Thoracic aorta (tissue), 2 donors: ENCODE results near the gene HAUS1. TPM values are rescaled to one million over a fixed set of nuclear protein-coding genes. Genes with fewer than 3 reads are reported as not detected.
A peak's percentile ranks its signal among the peaks of the same experiment; 100 is the strongest.

Experiments
- ATAC-seq: fragments of 150-250 bp; one replicate; pipeline ENCODE4 v1.8.0; 2017; ENCODE audit warnings: low read depth; ENCODE audit not compliant: insufficient number of reproducible peaks, low FRiP score
- DNase-seq: peaks from one replicate; pipeline ENCODE4 v3.0.0-alpha.2; 2020; ENCODE audit warnings: low spot score
- H3K27ac ChIP-seq, 2 donors: fragments of 200-600 bp; sonication (generic); 1 replicate in 1 of 2; 2 replicates in 1 of 2; pipeline ENCODE4 v1.5.1; 2016; ENCODE audit warnings: mild to moderate bottlenecking in 2 of 2, moderate library complexity in 2 of 2
- H3K27me3 ChIP-seq: fragments of 200-600 bp; sonication (generic); replicated peaks from 2 replicates; pipeline ENCODE4 v1.6.0; 2016; ENCODE audit warnings: mild to moderate bottlenecking; ENCODE audit not compliant: insufficient read depth
- H3K36me3 ChIP-seq: fragments of 200-600 bp; sonication (generic); one replicate; pipeline ENCODE4 v1.5.1; 2016
- H3K4me1 ChIP-seq, 2 donors: fragments of 200-600 bp; sonication (generic); 1 replicate in 1 of 2; 2 replicates in 1 of 2; pipeline versions ENCODE4 v1.5.1 to v1.6.0; 2016; ENCODE audit warnings: low read depth in 2 of 2, mild to moderate bottlenecking in 1 of 2; ENCODE audit not compliant: control insufficient read depth in 1 of 2
- H3K4me3 ChIP-seq: fragments of 200-600 bp; sonication (generic); 2 replicates; pipeline ENCODE4 v1.5.1; 2016; ENCODE audit warnings: mild to moderate bottlenecking
- H3K9me3 ChIP-seq: fragments of 200-600 bp; sonication (generic); 2 replicates; pipeline ENCODE4 v1.5.1; 2016
- CTCF ChIP-seq: fragments of 200-600 bp; sonication (generic); IDR thresholded peaks from one replicate; pipeline ENCODE4 v1.5.1; 2019; ENCODE audit warnings: antibody characterized with exemption
- total RNA-seq, 2 donors: library from RNA; depleted of rRNA; stranded (reverse); fragments of >200 nt; gene quantifications; one replicate each; pipeline versions ENCODE4 v1.1.0 to v1.2.3, GENCODE V29; 2016

Gene HAUS1
- total RNA-seq, 2 donors from 2014 or later: 12.9 to 21.3 TPM

DNA sequence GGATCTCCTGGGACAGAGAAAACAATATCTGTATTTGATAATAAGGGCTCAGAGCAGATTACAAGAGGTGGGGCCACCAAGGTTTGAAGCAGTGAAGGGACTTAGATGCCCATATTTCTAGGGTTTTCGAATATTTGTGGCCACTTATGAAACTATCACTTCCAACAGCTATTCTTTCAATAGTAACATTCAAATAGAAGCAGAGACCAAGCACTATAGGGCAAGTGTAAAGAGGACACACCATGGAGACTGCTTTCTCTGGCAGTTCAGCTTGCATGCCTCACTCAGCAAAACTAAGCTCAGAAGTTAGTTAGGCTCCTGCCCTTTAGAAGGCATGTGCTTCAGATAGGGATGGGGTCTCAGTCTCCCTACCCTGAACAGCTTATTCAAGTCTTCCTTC lies 42.4 kb upstream of the HAUS1 start:
- no peak for DNase-seq
- Histone ChIP-seq H3K4me1 (no peaks in the 10 kb centered on the region), H3K9me3 (no peaks in the 10 kb centered on the region), H3K27me3 (no peaks in the 10 kb centered on the region), H3K27ac (no peak overlapping the region), H3K4me3 (no peak overlapping the region), H3K36me3 (no peaks in the 10 kb centered on the region)
- ATAC-seq: no peak
- no peak for TF ChIP-seq CTCF

- H3K27ac ChIP-seq: no peak overlapping the region
- no peaks in the 10 kb centered on the region for H3K4me1 ChIP-seq
- ATAC-seq (no peak), DNase-seq (no peak)
- TF ChIP-seq CTCF: no peak
- H3K36me3 ChIP-seq: no peaks in the 10 kb centered on the region
- H3K4me3 ChIP-seq: no peak overlapping the region
- H3K27me3 ChIP-seq: no peaks in the 10 kb centered on the region
- H3K9me3 ChIP-seq: no peaks in the 10 kb centered on the region
Measured at GRCh38 chr18:46062781-46063180, 41.4 kb upstream of the HAUS1 start.

- no peaks in the 10 kb centered on the region for H3K36me3 ChIP-seq
- no peak overlapping the region for H3K4me3 ChIP-seq
- no peak overlapping the region for H3K27ac ChIP-seq
- ATAC-seq: no peak
- H3K9me3 ChIP-seq: no peaks in the 10 kb centered on the region
- peaks cover 7 to 15% of the 10 kb centered on the region in 2 donors for H3K4me1 ChIP-seq
- no peak for TF ChIP-seq CTCF
- no peak for DNase-seq
- H3K27me3 ChIP-seq: no peaks in the 10 kb centered on the region
Measured at GRCh38 chr18:46067438-46068007, 36.7 kb upstream of the HAUS1 start.

DNA sequence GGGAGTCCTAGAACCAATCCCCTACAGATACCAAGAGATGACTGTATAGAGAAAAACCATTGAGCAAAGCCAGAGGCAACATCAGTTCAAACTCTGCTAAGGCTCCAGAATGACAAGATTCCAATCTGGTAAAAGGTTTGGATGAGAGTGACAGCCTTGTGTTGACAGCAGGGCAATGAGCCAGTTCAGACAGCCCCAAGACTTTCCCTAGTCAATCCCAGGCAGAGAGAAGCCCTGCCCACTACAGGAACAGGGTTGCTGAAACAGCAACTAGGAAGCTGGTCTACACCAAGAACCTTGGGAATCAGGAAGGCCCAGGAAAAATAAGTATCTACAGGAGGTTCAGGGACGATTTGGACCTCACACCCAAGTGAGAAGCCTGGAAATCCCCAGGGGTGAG lies 35.4 kb upstream of the HAUS1 start:
- no peak for TF ChIP-seq CTCF
- H3K4me1 ChIP-seq: peaks cover 7 to 25% of the 10 kb centered on the region in 2 donors
- no peak overlapping the region for H3K4me3 ChIP-seq
- ATAC-seq (no peak), DNase-seq (no peak)
- no peak overlapping the region for H3K27ac ChIP-seq
- no peaks in the 10 kb centered on the region for H3K9me3 ChIP-seq
- no peaks in the 10 kb centered on the region for H3K27me3 ChIP-seq
- H3K36me3 ChIP-seq: no peaks in the 10 kb centered on the region

DNA sequence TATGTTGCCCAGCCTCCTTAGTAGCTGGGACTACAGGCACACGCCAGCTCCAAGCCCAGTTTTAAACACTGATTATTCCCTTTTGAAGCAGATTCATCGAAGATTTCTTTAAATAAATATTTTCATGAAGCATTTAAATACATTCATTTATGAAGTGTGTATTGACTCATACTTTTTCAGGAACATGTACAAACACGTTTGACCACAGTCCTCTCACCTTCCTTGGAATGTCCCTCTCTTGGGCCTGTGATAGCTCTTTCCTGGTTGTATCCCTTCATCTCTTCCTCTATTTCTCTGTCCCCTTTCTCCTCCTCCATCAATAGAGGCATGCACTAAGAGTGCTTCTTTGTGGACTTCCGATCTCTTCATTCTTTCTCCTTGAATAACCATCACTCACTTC lies 34.7 kb upstream of the HAUS1 start:
- H3K4me1 ChIP-seq: peaks cover 7 to 25% of the 10 kb centered on the region in 2 donors
- ATAC-seq: no peak
- H3K36me3 ChIP-seq: no peaks in the 10 kb centered on the region
- DNase-seq: no peak
- H3K27me3 ChIP-seq: no peaks in the 10 kb centered on the region
- H3K4me3 ChIP-seq: no peak overlapping the region
- TF ChIP-seq CTCF: no peak
- no peaks in the 10 kb centered on the region for H3K9me3 ChIP-seq
- H3K27ac ChIP-seq: peak overlapping the region in 1 of 2 donors; percentile 4
